ENCODE data around the gene PLA2G15. TPM values are rescaled to one million over a fixed set of nuclear protein-coding genes. Genes with fewer than 3 reads are reported as not detected.

The PLA2G15 gene
- total RNA-seq, 1 donor from 2014 or later = 26.8 TPM

DNA sequence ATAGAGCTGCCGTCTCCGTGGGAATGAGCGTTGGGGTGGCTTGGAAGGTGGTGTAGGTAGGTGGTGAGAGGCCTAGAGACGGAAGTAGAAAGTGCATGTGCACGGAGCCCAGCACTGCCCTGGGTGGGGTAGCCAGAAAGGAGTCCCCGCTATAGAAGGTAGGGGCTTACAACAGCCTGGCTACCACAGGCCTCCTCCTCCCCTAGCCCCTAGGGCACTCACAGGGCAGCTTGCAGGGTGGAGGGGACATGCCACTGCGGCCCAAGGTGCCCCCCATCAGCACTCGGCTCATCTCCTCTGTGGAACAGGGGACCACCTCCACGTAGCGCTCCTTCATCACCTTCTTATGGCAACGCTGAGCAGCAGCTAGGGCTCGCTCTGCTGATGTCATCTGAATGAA, 14.2 kb upstream of the PLA2G15 start:
- peaks cover 6% of the 10 kb centered on the region for H3K27me3 ChIP-seq (ENCODE audit: insufficient read depth, low read length)
- H3K4me3 ChIP-seq (ENCODE audit: insufficient read depth, low read depth, low read length) = no peak overlapping the region
- Mint-ChIP-seq H3K27ac (ENCODE audit: unreplicated experiment) (no peak overlapping the region), H3K27me3 (ENCODE audit: low read depth, unreplicated experiment) (peaks cover 4% of the 10 kb centered on the region), H3K4me1 (ENCODE audit: low read depth, unreplicated experiment) (peaks cover 18% of the 10 kb centered on the region), H3K9me3 (ENCODE audit: unreplicated experiment) (no peaks in the 10 kb centered on the region), H3K36me3 (ENCODE audit: low read depth, unreplicated experiment) (peaks cover 3% of the 10 kb centered on the region), H3K4me3 (ENCODE audit: unreplicated experiment) (no peak overlapping the region)
- DNase-seq (ENCODE audit: low read depth) (no peak), FAIRE-seq (no peak)
- no peak overlapping the region for H2AFZ ChIP-seq (ENCODE audit: low read depth, low read length)
- H3K9ac ChIP-seq (ENCODE audit: low read length) = no peak overlapping the region
- peaks cover 5% of the 10 kb centered on the region for H3K4me1 ChIP-seq (ENCODE audit: insufficient read depth, low read length)
- no peaks in the 10 kb centered on the region for H3K36me3 ChIP-seq (ENCODE audit: insufficient read depth, low read length)
- H3K4me2 ChIP-seq (ENCODE audit: low read length) = no peak overlapping the region
- TF ChIP-seq EZH2 (IDR thresholded peaks at IDR 0.05; ENCODE audit: insufficient read depth, low read length) = no peak
- TF ChIP-seq, protein P1, sequence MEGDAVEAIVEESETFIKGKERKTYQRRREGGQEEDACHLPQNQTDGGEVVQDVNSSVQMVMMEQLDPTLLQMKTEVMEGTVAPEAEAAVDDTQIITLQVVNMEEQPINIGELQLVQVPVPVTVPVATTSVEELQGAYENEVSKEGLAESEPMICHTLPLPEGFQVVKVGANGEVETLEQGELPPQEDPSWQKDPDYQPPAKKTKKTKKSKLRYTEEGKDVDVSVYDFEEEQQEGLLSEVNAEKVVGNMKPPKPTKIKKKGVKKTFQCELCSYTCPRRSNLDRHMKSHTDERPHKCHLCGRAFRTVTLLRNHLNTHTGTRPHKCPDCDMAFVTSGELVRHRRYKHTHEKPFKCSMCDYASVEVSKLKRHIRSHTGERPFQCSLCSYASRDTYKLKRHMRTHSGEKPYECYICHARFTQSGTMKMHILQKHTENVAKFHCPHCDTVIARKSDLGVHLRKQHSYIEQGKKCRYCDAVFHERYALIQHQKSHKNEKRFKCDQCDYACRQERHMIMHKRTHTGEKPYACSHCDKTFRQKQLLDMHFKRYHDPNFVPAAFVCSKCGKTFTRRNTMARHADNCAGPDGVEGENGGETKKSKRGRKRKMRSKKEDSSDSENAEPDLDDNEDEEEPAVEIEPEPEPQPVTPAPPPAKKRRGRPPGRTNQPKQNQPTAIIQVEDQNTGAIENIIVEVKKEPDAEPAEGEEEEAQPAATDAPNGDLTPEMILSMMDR (IDR thresholded peaks at IDR 0.05; ENCODE audit: insufficient read depth, low read depth, low read length) = no peak
- no peaks in the 10 kb centered on the region for H3K9me3 ChIP-seq (ENCODE audit: insufficient read depth, low read depth, low read length)
- no peaks in the 10 kb centered on the region for H3K79me2 ChIP-seq (ENCODE audit: insufficient read depth, low read length)
- H3K27ac ChIP-seq (ENCODE audit: low read depth, low read length) = no peak overlapping the region
- H4K20me1 ChIP-seq (ENCODE audit: insufficient read depth, low read length) = peaks cover 21% of the 10 kb centered on the region

- H3K9me3 ChIP-seq (ENCODE audit: insufficient read depth, low read depth, low read length) = no peaks in the 10 kb centered on the region
- no peak overlapping the region for H2AFZ ChIP-seq (ENCODE audit: low read depth, low read length)
- H3K27ac ChIP-seq (ENCODE audit: low read depth, low read length) = no peak overlapping the region
- no peaks in the 10 kb centered on the region for H3K36me3 ChIP-seq (ENCODE audit: insufficient read depth, low read length)
- peaks cover 21% of the 10 kb centered on the region for H4K20me1 ChIP-seq (ENCODE audit: insufficient read depth, low read length)
- Mint-ChIP-seq H3K4me3 (ENCODE audit: unreplicated experiment) (no peak overlapping the region), H3K27ac (ENCODE audit: unreplicated experiment) (no peak overlapping the region), H3K9me3 (ENCODE audit: unreplicated experiment) (no peaks in the 10 kb centered on the region), H3K27me3 (ENCODE audit: low read depth, unreplicated experiment) (peaks cover 4% of the 10 kb centered on the region), H3K4me1 (ENCODE audit: low read depth, unreplicated experiment) (peaks cover 20% of the 10 kb centered on the region), H3K36me3 (ENCODE audit: low read depth, unreplicated experiment) (peaks cover 3% of the 10 kb centered on the region)
- FAIRE-seq (no peak), DNase-seq (ENCODE audit: low read depth) (no peak)
- H3K4me2 ChIP-seq (ENCODE audit: low read length) = no peak overlapping the region
- TF ChIP-seq EZH2 (IDR thresholded peaks at IDR 0.05; ENCODE audit: insufficient read depth, low read length) = no peak
- TF ChIP-seq, protein P1 (IDR thresholded peaks at IDR 0.05; ENCODE audit: insufficient read depth, low read depth, low read length) = no peak
- no peak overlapping the region for H3K4me3 ChIP-seq (ENCODE audit: insufficient read depth, low read depth, low read length)
- H3K9ac ChIP-seq (ENCODE audit: low read length) = no peak overlapping the region
- peaks cover 11% of the 10 kb centered on the region for H3K4me1 ChIP-seq (ENCODE audit: insufficient read depth, low read length)
- no peaks in the 10 kb centered on the region for H3K79me2 ChIP-seq (ENCODE audit: insufficient read depth, low read length)
- H3K27me3 ChIP-seq (ENCODE audit: insufficient read depth, low read length) = peaks cover 12% of the 10 kb centered on the region
Measured at GRCh38 chr16:68231384-68232136, 13.6 kb upstream of the PLA2G15 start.

DNA sequence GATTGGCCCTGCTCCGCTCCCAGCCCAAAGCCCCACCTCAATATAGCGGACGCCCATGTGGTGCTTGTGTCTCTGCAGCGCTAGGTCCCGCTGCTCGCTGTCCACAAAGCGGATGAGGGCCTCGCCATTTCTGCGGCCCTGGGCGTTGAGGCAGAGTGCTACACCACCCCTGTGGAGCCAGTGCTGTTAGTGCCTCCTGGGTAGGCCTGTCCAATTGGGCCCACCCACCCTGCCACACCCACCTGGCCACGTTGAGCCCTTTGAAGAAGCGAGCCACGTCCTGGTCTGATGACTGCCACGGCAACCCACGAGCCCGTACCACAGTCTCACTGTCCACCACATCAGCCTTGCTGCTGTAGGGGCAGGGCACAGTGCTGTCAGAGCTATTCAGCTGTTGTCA, 12.8 kb upstream of the PLA2G15 start:
- Histone ChIP-seq H3K27me3 (ENCODE audit: insufficient read depth, low read length) (peaks cover 15% of the 10 kb centered on the region), H3K9me3 (ENCODE audit: insufficient read depth, low read depth, low read length) (no peaks in the 10 kb centered on the region), H3K79me2 (ENCODE audit: insufficient read depth, low read length) (no peaks in the 10 kb centered on the region), H3K9ac (ENCODE audit: low read length) (no peak overlapping the region), H3K4me2 (ENCODE audit: low read length) (no peak overlapping the region), H3K4me3 (ENCODE audit: insufficient read depth, low read depth, low read length) (no peak overlapping the region), H2AFZ (ENCODE audit: low read depth, low read length) (no peak overlapping the region), H3K4me1 (ENCODE audit: insufficient read depth, low read length) (peaks cover 19% of the 10 kb centered on the region), H3K36me3 (ENCODE audit: insufficient read depth, low read length) (no peaks in the 10 kb centered on the region), H3K27ac (ENCODE audit: low read depth, low read length) (no peak overlapping the region), H4K20me1 (ENCODE audit: insufficient read depth, low read length) (peaks cover 21% of the 10 kb centered on the region)
- Mint-ChIP-seq H3K9me3 (ENCODE audit: unreplicated experiment) (no peaks in the 10 kb centered on the region), H3K27me3 (ENCODE audit: low read depth, unreplicated experiment) (peaks cover 4% of the 10 kb centered on the region), H3K36me3 (ENCODE audit: low read depth, unreplicated experiment) (peaks cover 3% of the 10 kb centered on the region), H3K27ac (ENCODE audit: unreplicated experiment) (no peak overlapping the region), H3K4me1 (ENCODE audit: low read depth, unreplicated experiment) (peaks cover 16% of the 10 kb centered on the region), H3K4me3 (ENCODE audit: unreplicated experiment) (no peak overlapping the region)
- TF ChIP-seq EZH2 (IDR thresholded peaks at IDR 0.05; ENCODE audit: insufficient read depth, low read length) = no peak
- TF ChIP-seq, protein P1 (IDR thresholded peaks at IDR 0.05; ENCODE audit: insufficient read depth, low read depth, low read length) = no peak
- FAIRE-seq = no peak
- no peak for DNase-seq (ENCODE audit: low read depth)
